Measurements from ENCODE around the gene ERN2. TPM values are rescaled to one million over a fixed set of nuclear protein-coding genes. Genes with fewer than 3 reads are reported as not detected.
A peak's percentile ranks its signal among the peaks of the same experiment; 100 is the strongest.

Gene ERN2
- total and polyA plus RNA-seq, 2 of the 13 experiments (the other 11 are each of a cell fraction or from before 2014, with no cell fraction given) = 2.2 to 3.5 TPM

GRCh38 chr16:23739516-23739915 lies 26.5 kb upstream of the ERN2 start:
- BruUV-seq (replicated peaks) = no TSS peak
- POLR2A ChIA-PET = no interaction called here
- peaks cover 0 to 3% of the 10 kb centered on the region in 2 experiments; a peak in 2 of 5 replicates for H3K27me3 ChIP-seq (ENCODE audit: control insufficient read depth in 1 of 2, insufficient read depth in 2 of 2, low read length in 2 of 2)
- H3K4me3 ChIP-seq (replicated peaks in 1 of 3; ENCODE audit: insufficient read depth in 1 of 3, low read depth in 2 of 3, low read length in 3 of 3) = no peak overlapping the region
- CTCF ChIA-PET (ENCODE audit: low intra/inter-chr PET ratio, low total read pairs) = no interaction called here
- ATAC-seq (peak; percentile 74), DNase-seq (ENCODE audit: low spot score) (peak; percentile 58), FAIRE-seq (peak; percentile 30)
- no peaks in the 10 kb centered on the region for H3K36me3 ChIP-seq (replicated peaks in 1 of 2; ENCODE audit: control insufficient read depth in 1 of 2, insufficient read depth in 2 of 2, low read length in 2 of 2)
- H3K27ac ChIP-seq (ENCODE audit: extremely low read length, insufficient read depth, low read length) = no peak overlapping the region
- intact Hi-C loops (cut with micrococcal nuclease; ENCODE audit: unreplicated experiment) = loop anchor here (1.0 to 5.0 kb wide), 2 partner anchors 63 to 297 kb away; no protein-coding TSS in a partner anchor
- in situ Hi-C loops (cut with HindIII; ENCODE audit: extremely low pct_ligation_motif_present, low pct_unique_long_range_greater_than_20kb) = loop anchor here (5.0 kb wide), 1 partner anchor 298 kb away; no protein-coding TSS in a partner anchor
- H3K9ac ChIP-seq (ENCODE audit: insufficient read depth, low read depth, low read length) = no peak overlapping the region
- peaks cover 17% of the 10 kb centered on the region for H3K4me1 ChIP-seq (ENCODE audit: insufficient read depth, low read length)
- 18% methylated on average over 1 of the region's 1 CpG for WGBS (ENCODE audit: low lambda C conversion rate)
- H3K9me3 ChIP-seq (ENCODE audit: low read length) = no peaks in the 10 kb centered on the region
- no peak overlapping the region for H3K4me2 ChIP-seq (ENCODE audit: low read depth, low read length)
- no peak overlapping the region for H2AFZ ChIP-seq (ENCODE audit: low read length)
- H4K20me1 ChIP-seq (ENCODE audit: insufficient read depth, low read length) = no peaks in the 10 kb centered on the region
- H3K79me2 ChIP-seq (ENCODE audit: insufficient read depth, low read length) = no peaks in the 10 kb centered on the region
- TF ChIP-seq KDM5B (CRISPR knock-in tag; IDR thresholded peaks at IDR 0.05; ENCODE audit: borderline replicate concordance) (no peak), NCOA2 (CRISPR knock-in tag; IDR thresholded peaks at IDR 0.05) (no peak), EHMT2 (IDR thresholded peaks at IDR 0.05; ENCODE audit: borderline replicate concordance, low read depth, low read length) (no peak), ZNF713 (CRISPR knock-in tag; IDR thresholded peaks at IDR 0.05) (no peak), SOX13 (IDR thresholded peaks at IDR 0.05) (no peak), SOX13 (CRISPR knock-in tag; conservative IDR thresholded peaks at IDR 0.05 in 1 of 2, IDR thresholded peaks at IDR 0.05 in 1 of 2) (no peak), ZNF670 (CRISPR knock-in tag; IDR thresholded peaks at IDR 0.05; ENCODE audit: borderline replicate concordance) (no peak), ZSCAN31 (CRISPR knock-in tag; IDR thresholded peaks at IDR 0.05; ENCODE audit: low read depth) (no peak), ZBTB8A (CRISPR knock-in tag; IDR thresholded peaks at IDR 0.05; ENCODE audit: borderline replicate concordance, low read depth) (0 out of 2 replicates have a peak, but pooled peaks have one; percentile 44), ZNF615 (CRISPR knock-in tag; IDR thresholded peaks at IDR 0.05; ENCODE audit: borderline replicate concordance) (no peak), RARA (CRISPR knock-in tag; IDR thresholded peaks at IDR 0.05) (peak; percentile 56; the same call in 1 of the 2 replicates), TEAD2 (CRISPR knock-in tag; IDR thresholded peaks at IDR 0.05) (no peak), ZFP41 (CRISPR knock-in tag; IDR thresholded peaks at IDR 0.05; ENCODE audit: borderline replicate concordance) (no peak), CEBPB (IDR thresholded peaks at IDR 0.05; ENCODE audit: borderline replicate concordance, low read depth, low read length) (no peak), ZSCAN20 (CRISPR knock-in tag; IDR thresholded peaks at IDR 0.05; ENCODE audit: borderline replicate concordance) (no peak), ZZZ3 (CRISPR knock-in tag; IDR thresholded peaks at IDR 0.05; ENCODE audit: borderline replicate concordance) (no peak), SMYD3 (CRISPR knock-in tag; IDR thresholded peaks at IDR 0.05) (0 out of 2 replicates have a peak, but pooled peaks have one; percentile 18), KDM3A (CRISPR knock-in tag; IDR thresholded peaks at IDR 0.05; ENCODE audit: low read depth) (no peak)
- TF ChIP-seq, protein P1, sequence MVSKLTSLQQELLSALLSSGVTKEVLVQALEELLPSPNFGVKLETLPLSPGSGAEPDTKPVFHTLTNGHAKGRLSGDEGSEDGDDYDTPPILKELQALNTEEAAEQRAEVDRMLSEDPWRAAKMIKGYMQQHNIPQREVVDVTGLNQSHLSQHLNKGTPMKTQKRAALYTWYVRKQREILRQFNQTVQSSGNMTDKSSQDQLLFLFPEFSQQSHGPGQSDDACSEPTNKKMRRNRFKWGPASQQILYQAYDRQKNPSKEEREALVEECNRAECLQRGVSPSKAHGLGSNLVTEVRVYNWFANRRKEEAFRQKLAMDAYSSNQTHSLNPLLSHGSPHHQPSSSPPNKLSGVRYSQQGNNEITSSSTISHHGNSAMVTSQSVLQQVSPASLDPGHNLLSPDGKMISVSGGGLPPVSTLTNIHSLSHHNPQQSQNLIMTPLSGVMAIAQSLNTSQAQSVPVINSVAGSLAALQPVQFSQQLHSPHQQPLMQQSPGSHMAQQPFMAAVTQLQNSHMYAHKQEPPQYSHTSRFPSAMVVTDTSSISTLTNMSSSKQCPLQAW (CRISPR knock-in tag; IDR thresholded peaks at IDR 0.05) = peak; percentile 38; the same call in 1 of the 2 replicates
- TF ChIP-seq, protein P2, sequence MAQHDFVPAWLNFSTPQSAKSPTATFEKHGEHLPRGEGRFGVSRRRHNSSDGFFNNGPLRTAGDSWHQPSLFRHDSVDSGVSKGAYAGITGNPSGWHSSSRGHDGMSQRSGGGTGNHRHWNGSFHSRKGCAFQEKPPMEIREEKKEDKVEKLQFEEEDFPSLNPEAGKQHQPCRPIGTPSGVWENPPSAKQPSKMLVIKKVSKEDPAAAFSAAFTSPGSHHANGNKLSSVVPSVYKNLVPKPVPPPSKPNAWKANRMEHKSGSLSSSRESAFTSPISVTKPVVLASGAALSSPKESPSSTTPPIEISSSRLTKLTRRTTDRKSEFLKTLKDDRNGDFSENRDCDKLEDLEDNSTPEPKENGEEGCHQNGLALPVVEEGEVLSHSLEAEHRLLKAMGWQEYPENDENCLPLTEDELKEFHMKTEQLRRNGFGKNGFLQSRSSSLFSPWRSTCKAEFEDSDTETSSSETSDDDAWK (CRISPR knock-in tag; IDR thresholded peaks at IDR 0.05) = no peak
- TF ChIP-seq, protein P3, sequence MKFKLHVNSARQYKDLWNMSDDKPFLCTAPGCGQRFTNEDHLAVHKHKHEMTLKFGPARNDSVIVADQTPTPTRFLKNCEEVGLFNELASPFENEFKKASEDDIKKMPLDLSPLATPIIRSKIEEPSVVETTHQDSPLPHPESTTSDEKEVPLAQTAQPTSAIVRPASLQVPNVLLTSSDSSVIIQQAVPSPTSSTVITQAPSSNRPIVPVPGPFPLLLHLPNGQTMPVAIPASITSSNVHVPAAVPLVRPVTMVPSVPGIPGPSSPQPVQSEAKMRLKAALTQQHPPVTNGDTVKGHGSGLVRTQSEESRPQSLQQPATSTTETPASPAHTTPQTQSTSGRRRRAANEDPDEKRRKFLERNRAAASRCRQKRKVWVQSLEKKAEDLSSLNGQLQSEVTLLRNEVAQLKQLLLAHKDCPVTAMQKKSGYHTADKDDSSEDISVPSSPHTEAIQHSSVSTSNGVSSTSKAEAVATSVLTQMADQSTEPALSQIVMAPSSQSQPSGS (CRISPR knock-in tag; IDR thresholded peaks at IDR 0.05) = 0 out of 2 replicates have a peak, but pooled peaks have one; percentile 31

Data from HepG2 (cell line).